H1 (cell line): ENCODE measurements around the gene CHRD. TPM values are rescaled to one million over a fixed set of nuclear protein-coding genes. Genes with fewer than 3 reads are reported as not detected.

Source experiments
- CTCF ChIA-PET: fragments of 300-600 bp; sonication (Branson Sonifier 250); formaldehyde crosslinking; loops from one replicate; lab custom pipeline; 2021; ENCODE audit not compliant: partially characterized antibody; lab: Charles Lee
- POLR2A ChIA-PET: fragments of 300-600 bp; sonication (Branson Sonifier 250); formaldehyde crosslinking; loops from one replicate; lab custom pipeline; 2021; ENCODE audit warnings: inconsistent platforms; ENCODE audit not compliant: partially characterized antibody; lab: Charles Lee
- DNase-seq, 2 experiments: peaks; one replicate each; pipeline versions ENCODE4 v3.0.0 to v3.0.0-alpha.2; 2010 to 2022; ENCODE audit warnings: low spot score in 2 of 2, low read depth in 1 of 2, mixed read lengths in 1 of 2
- FAIRE-seq: peaks from 2 replicates; lab custom pipeline; 2011; peaks lifted over from hg19 to GRCh38; lab: Jason Lieb, UNC
- H2AFZ ChIP-seq: 2 replicates; pipeline ENCODE4 v1.8.1; 2012; ENCODE audit warnings: low read length, inconsistent platforms
- H2AK5ac ChIP-seq: 2 replicates; pipeline ENCODE4 v1.6.1; 2013; ENCODE audit warnings: low read depth, low read length
- H2BK120ac ChIP-seq: replicated peaks from 2 replicates; pipeline ENCODE3; 2013; ENCODE audit warnings: low read depth, low read length, inconsistent platforms
- H2BK12ac ChIP-seq: 2 replicates; pipeline ENCODE4 v1.6.1; 2013; ENCODE audit warnings: low read depth, low read length
- H2BK15ac ChIP-seq: 2 replicates; pipeline ENCODE4 v1.6.1; 2013; ENCODE audit warnings: low read length
- H2BK20ac ChIP-seq: 2 replicates; pipeline ENCODE4 v1.6.1; 2013; ENCODE audit warnings: low read length
- H2BK5ac ChIP-seq: 2 replicates; pipeline ENCODE4 v1.6.1; 2013; ENCODE audit warnings: low read depth, low read length
- H3K14ac ChIP-seq: 2 replicates; pipeline ENCODE4 v1.6.1; 2013; ENCODE audit warnings: inconsistent platforms; ENCODE audit not compliant: insufficient read length
- H3K18ac ChIP-seq: 2 replicates; pipeline ENCODE4 v1.6.1; 2013; ENCODE audit warnings: low read length; ENCODE audit errors: extremely low read depth
- H3K23ac ChIP-seq: 2 replicates; pipeline ENCODE4 v1.6.1; 2013; ENCODE audit warnings: inconsistent platforms; ENCODE audit not compliant: insufficient read length
- H3K23me2 ChIP-seq: 2 replicates; pipeline ENCODE4 v1.6.1; 2013; ENCODE audit warnings: low read depth, low read length
- H3K27ac ChIP-seq: 2 replicates; pipeline ENCODE4 v1.6.1; 2011; ENCODE audit warnings: low read depth, low read length, inconsistent platforms
- H3K27me3 ChIP-seq, 4 experiments: replicated peaks in 1 of 4; 1 replicate in 1 of 4; 2 replicates in 3 of 4; pipeline versions ENCODE4 v1.6.1 to v1.8.1; 2011 to 2013; ENCODE audit warnings: low read length in 3 of 4, mild to moderate bottlenecking in 3 of 4, inconsistent platforms in 2 of 4, mixed read lengths in 2 of 4, moderate library complexity in 1 of 4; ENCODE audit not compliant: control insufficient read depth in 3 of 4, insufficient read depth in 3 of 4; ENCODE audit errors: extremely low read depth in 1 of 4
- H3K36me3 ChIP-seq, 4 experiments: 2 replicates each; pipeline versions ENCODE4 v1.6.1 to v1.8.1; 2011 to 2013; ENCODE audit warnings: mild to moderate bottlenecking in 4 of 4, low read length in 3 of 4, moderate library complexity in 2 of 4, control low read depth in 1 of 4, inconsistent platforms in 1 of 4; ENCODE audit not compliant: insufficient read depth in 4 of 4, control insufficient read depth in 2 of 4
- H3K4ac ChIP-seq: replicated peaks from 2 replicates; pipeline ENCODE3; 2013; ENCODE audit warnings: low read length, low read depth, mixed read lengths, inconsistent platforms; ENCODE audit not compliant: insufficient read length
- H3K4me1 ChIP-seq, 4 experiments: replicated peaks in 1 of 4; 1 replicate in 1 of 4; 2 replicates in 3 of 4; pipeline versions ENCODE4 v1.6.1 to v1.8.1; 2011 to 2013; ENCODE audit warnings: low read length in 3 of 4, inconsistent platforms in 2 of 4, mixed read lengths in 1 of 4; ENCODE audit not compliant: insufficient read depth in 4 of 4, control insufficient read depth in 3 of 4
- H3K4me2 ChIP-seq, 2 experiments: 2 replicates each; pipeline versions ENCODE4 v1.6.1 to v1.8.1; 2011 to 2013; ENCODE audit warnings: low read depth in 2 of 2, low read length in 2 of 2, control low read depth in 1 of 2, inconsistent platforms in 1 of 2, mild to moderate bottlenecking in 1 of 2; ENCODE audit not compliant: insufficient read depth in 1 of 2
- H3K4me3 ChIP-seq, 4 experiments: fragments of 200-600, 300-600 bp in 1 of 4; sonication (generic), shearing (Covaris generic), sonication (Bioruptor Twin) in 1 of 4; 2 replicates each; pipeline versions ENCODE4 v1.5.1 to v1.8.1; 2011 to 2016; ENCODE audit warnings: low read length in 4 of 4, low read depth in 3 of 4, control low read depth in 2 of 4, inconsistent platforms in 2 of 4, mild to moderate bottlenecking in 2 of 4, mixed read lengths in 1 of 4, moderate library complexity in 1 of 4; ENCODE audit not compliant: insufficient read depth in 2 of 4; ENCODE audit errors: extremely low read depth in 1 of 4
- H3K56ac ChIP-seq: replicated peaks from 2 replicates; pipeline ENCODE3; 2013; ENCODE audit warnings: low read depth, mild to moderate bottlenecking, mixed read lengths, low read length, inconsistent platforms; ENCODE audit not compliant: insufficient read length
- H3K79me1 ChIP-seq: 2 replicates; pipeline ENCODE4 v1.6.1; 2013; ENCODE audit warnings: low read depth, low read length, control low read depth
- H3K79me2 ChIP-seq, 2 experiments: 2 replicates each; pipeline versions ENCODE4 v1.6.1 to v1.8.1; 2012 to 2013; ENCODE audit warnings: low read length in 2 of 2, mild to moderate bottlenecking in 2 of 2, inconsistent platforms in 1 of 2; ENCODE audit not compliant: insufficient read depth in 2 of 2, control insufficient read depth in 1 of 2
- H3K9ac ChIP-seq, 4 experiments: replicated peaks in 1 of 4; 1 replicate in 1 of 4; 2 replicates in 3 of 4; pipeline versions ENCODE4 v1.6.1 to v1.8.1; 2011 to 2013; ENCODE audit warnings: low read depth in 3 of 4, low read length in 3 of 4, control low read depth in 2 of 4, mild to moderate bottlenecking in 2 of 4, moderate library complexity in 2 of 4, inconsistent platforms in 1 of 4; ENCODE audit errors: extremely low read depth in 1 of 4
- H3K9me3 ChIP-seq, 2 experiments: 2 replicates each; pipeline versions ENCODE4 v1.6.1 to v1.8.1; 2012 to 2013; ENCODE audit warnings: mild to moderate bottlenecking in 2 of 2, moderate library complexity in 2 of 2, control low read depth in 1 of 2, inconsistent platforms in 1 of 2, low read depth in 1 of 2, low read length in 1 of 2, mixed read lengths in 1 of 2; ENCODE audit not compliant: insufficient read depth in 2 of 2
- H4K20me1 ChIP-seq, 2 experiments: replicated peaks in 1 of 2; 2 replicates each; pipeline versions ENCODE3 to v1.8.1; 2011 to 2013; ENCODE audit warnings: inconsistent platforms in 2 of 2, low read length in 2 of 2, mild to moderate bottlenecking in 1 of 2; ENCODE audit not compliant: insufficient read depth in 2 of 2, control insufficient read depth in 1 of 2
- H4K5ac ChIP-seq: 2 replicates; pipeline ENCODE4 v1.6.1; 2013; ENCODE audit warnings: low read length, low read depth, mixed read lengths, inconsistent platforms; ENCODE audit not compliant: insufficient read length
- H4K8ac ChIP-seq: 2 replicates; pipeline ENCODE4 v1.8.0; 2013; ENCODE audit warnings: mild to moderate bottlenecking, moderate library complexity, low read length, inconsistent platforms; ENCODE audit not compliant: insufficient read depth; ENCODE audit errors: extremely low read depth
- H4K91ac ChIP-seq: replicated peaks from 2 replicates; pipeline ENCODE3; 2013; ENCODE audit warnings: low read length, mixed read lengths, inconsistent platforms; ENCODE audit not compliant: insufficient read length
- ASH2L ChIP-seq: fragments of 200-600, 300-600 bp; sonication (generic); IDR thresholded peaks from one replicate; pipeline ENCODE4 v1.7.1; 2017; ENCODE audit warnings: low read length
- WGBS, 2 experiments: shearing (Covaris generic) in 1 of 2; methylation state at CpG; one replicate each; pipeline versions ENCODE4 v1.1.6 to v1.1.7; 2013 to 2015; ENCODE audit warnings: low lambda C conversion rate in 2 of 2, mixed read lengths in 2 of 2, inconsistent platforms in 1 of 2, low coverage in 1 of 2, missing lambda C conversion rate in 1 of 2; ENCODE audit not compliant: insufficient replicate concordance in 2 of 2, insufficient coverage in 1 of 2, insufficient read length in 1 of 2; ENCODE audit errors: extremely low coverage in 1 of 2, missing lambda C conversion rate in 1 of 2; 5-methylcytosine and 5-hydroxymethylcytosine counted together
- polyA plus RNA-seq, 7 experiments: library from polyadenylated mRNA; depleted of rRNA in 3 of 7; stranded (reverse) in 5 of 7; unstranded in 2 of 7; fragments of >200 nt in 5 of 7; fragments of 200-250 nt in 2 of 7; gene quantifications; 1 replicate in 5 of 7; 2 replicates in 1 of 7; 4 replicates in 1 of 7; pipeline versions ENCODE4 v1.2.1 to v1.2.3, GENCODE V29; 2011 to 2013; ENCODE audit warnings: missing spikeins in 2 of 7, mixed read lengths in 2 of 7
- total RNA-seq: library from RNA; stranded (reverse); fragmentation: NEBNext Ultra II Directional; extraction: Animal tissue kit (Norgen Biotek cat#: 25700); gene quantifications from 2 replicates; pipeline ENCODE4 v1.2.1, GENCODE V29; 2021

CHRD gene
- total and polyA plus RNA-seq, 2 of the 8 experiments (the other 6 are each of a cell fraction or from before 2014, with no cell fraction given): 0.62 to 0.86 TPM

DNA sequence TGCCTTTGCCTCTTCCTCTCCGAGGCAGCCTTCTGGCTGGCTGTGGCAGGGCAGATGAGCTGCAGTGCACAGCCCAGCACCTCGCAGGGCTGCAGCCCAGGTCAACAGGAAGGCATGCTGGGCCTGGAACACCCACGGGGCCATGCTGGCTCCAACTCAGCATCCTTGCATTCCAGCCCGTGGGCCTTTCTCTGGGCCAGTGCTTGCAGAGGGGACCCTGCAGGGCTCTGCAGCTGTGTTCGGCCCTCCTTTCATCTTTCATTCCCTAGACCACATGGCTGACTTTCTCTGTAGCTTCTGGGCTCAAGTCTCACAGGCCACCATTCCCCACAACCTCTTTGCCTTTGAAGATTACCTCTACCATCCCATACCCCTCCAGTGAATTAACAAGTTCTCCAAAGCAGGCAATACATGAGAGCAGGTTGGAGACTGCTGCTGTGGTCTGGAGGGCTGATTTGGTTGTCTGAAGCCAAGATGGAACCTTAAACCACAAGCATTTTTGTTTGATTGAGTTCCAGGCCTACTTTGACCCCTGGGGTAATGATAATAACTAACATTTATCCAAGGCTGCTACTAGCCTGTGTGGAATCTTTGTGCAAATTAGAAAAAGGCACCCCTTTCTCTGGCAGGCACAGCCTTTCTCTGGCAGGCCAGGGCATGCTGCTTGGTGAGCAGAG, 36.5 kb upstream of the CHRD start:
- H3K36me3 ChIP-seq: peaks cover 0 to 16% (median 1%) of the 10 kb centered on the region in 4 experiments; a peak in 6 of 8 replicates
- no peaks in the 10 kb centered on the region; a peak in 1 of 4 replicates for H3K79me2 ChIP-seq
- no peak overlapping the region for H4K5ac ChIP-seq
- H3K4me1 ChIP-seq: peaks cover 5 to 19% (median 11%) of the 10 kb centered on the region in 4 experiments
- no peak overlapping the region for H3K4me2 ChIP-seq
- no peaks in the 10 kb centered on the region for H3K9me3 ChIP-seq
- H3K18ac ChIP-seq: no peak overlapping the region
- H3K79me1 ChIP-seq: no peaks in the 10 kb centered on the region; the same call in 1 of the 2 replicates
- no peak overlapping the region for H3K14ac ChIP-seq
- TF ChIP-seq ASH2L: no peak
- H3K4ac ChIP-seq: no peak overlapping the region
- H2BK5ac ChIP-seq: no peak overlapping the region
- no peak overlapping the region for H4K8ac ChIP-seq
- H4K91ac ChIP-seq: peak overlapping the region; percentile 10
- no peak for DNase-seq
- H4K20me1 ChIP-seq: peaks cover 11 to 25% of the 10 kb centered on the region in 2 experiments
- no peak overlapping the region for H2BK120ac ChIP-seq
- no peak overlapping the region for H3K4me3 ChIP-seq
- no peak overlapping the region for H2BK20ac ChIP-seq
- ChIA-PET CTCF (interaction anchor here (1.1 to 7.4 kb wide), 5 partner anchors 10 to 196 kb away, joined by 3 to 49 read pairs (median 4); no protein-coding TSS in a partner anchor), POLR2A (interaction anchor here (0.6 to 1.9 kb wide), 6 partner anchors 11 to 197 kb away, joined by 3 to 6 read pairs (median 4); no protein-coding TSS in a partner anchor)
- H3K23ac ChIP-seq: no peak overlapping the region
- H2BK12ac ChIP-seq: no peak overlapping the region
- H3K56ac ChIP-seq: no peak overlapping the region
- H3K23me2 ChIP-seq: peaks cover 2% of the 10 kb centered on the region; the same call in 1 of the 2 replicates
- no peaks in the 10 kb centered on the region for H3K27me3 ChIP-seq
- no peak overlapping the region for H2AK5ac ChIP-seq
- no peak for FAIRE-seq
- no peak overlapping the region for H3K9ac ChIP-seq
- no peak overlapping the region for H3K27ac ChIP-seq
- H2BK15ac ChIP-seq: no peak overlapping the region
- H2AFZ ChIP-seq: no peak overlapping the region
- 74% methylated on average over 4 of the region's 5 CpGs; no CpG with 5 or more reads in 1 of the 2 experiments for WGBS, 2 experiments
